Skin epidermis (tissue), 12 donors: ENCODE results near the gene CFAP97.
A peak's percentile ranks its signal among the peaks of the same experiment; 100 is the strongest.
"Not testable (repeated sequence)": the region's sequence is repeated elsewhere in the genome, so short reads cannot be mapped to it uniquely, and the experiment has no call there.

Source experiments
- H3K27ac ChIP-seq, 21 experiments: fragments of 200-600 bp; sonication (generic) in 11 of 21; one replicate each; pipeline ENCODE4 v1.5.0; 2020; ENCODE audit warnings: mild to moderate bottlenecking in 3 of 21, inconsistent platforms in 2 of 21, moderate library complexity in 2 of 21
- H3K4me3 ChIP-seq, 7 experiments: fragments of 200-600 bp; sonication (generic) in 2 of 7; one replicate each; pipeline ENCODE4 v1.5.0; 2020; ENCODE audit warnings: inconsistent platforms in 2 of 7, mild to moderate bottlenecking in 2 of 7, moderate library complexity in 1 of 7

The CFAP97 gene

DNA sequence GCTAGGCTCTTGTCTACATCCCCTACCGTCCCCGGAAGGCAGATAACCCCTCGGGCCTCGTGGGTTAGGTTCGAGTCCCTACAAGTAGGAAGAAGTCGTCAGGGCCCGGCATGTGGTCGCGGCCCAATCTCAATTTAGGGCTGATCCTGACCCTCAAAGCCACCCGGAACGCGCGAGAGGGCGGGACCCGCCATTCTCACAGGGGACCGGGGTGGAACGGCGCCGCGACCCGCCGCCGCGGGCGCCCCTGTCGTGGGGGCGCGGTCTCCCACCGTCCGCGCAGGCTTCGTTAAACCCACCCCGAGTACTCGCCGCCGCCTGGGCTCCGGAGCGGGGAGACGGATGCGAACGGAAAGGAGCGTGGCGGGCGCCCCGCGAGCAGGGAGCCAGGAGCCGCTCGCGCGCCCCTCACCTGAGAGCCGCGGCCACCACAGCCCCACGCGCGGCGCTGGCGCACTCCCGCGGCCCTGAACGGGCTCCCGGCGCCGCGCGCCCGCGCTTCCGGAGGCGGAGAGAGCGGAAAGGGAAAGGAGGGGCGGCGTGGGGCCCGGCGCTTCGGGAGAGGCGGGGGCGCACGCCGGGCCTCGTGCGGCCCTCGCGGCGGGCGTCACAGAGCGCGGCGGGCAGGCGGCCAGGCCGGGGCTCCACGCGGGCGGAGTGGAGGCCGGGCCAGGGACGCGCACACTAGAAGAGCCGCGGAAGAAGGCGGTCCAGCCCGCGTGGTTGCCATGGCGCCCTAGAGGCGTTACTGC is at the start of gene CFAP97:
Gene CFAP97 (minus strand): TSS at position 515 of the 752 bp plus-strand sequence. CDS start 12,804 bp downstream, outside the sequence.
- peak within 1 kb of the TSS; percentile 62 to 96 (median 71) for H3K4me3 ChIP-seq
- H3K27ac ChIP-seq = peak within 1 kb of the TSS; percentile 65 to 99 (median 95)

DNA sequence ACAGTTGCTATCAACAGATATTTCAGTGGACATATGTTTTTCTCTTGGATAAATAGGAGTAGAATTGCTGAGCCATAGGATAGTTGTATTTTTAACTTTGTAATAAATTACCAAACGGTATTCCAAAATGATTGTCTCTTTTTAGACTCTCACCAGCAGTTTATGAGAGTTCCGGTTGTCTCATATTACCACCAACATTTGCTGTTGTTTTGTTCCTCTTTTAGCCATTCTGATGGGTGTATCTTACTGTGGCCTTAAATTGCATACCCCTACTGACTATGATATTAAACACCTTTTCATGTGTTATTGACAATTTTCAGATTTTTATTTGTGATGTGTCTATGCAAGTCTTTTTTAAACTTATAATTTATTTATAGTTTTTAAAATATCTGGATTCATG is 45.3 kb upstream of the CFAP97 start:
- Histone ChIP-seq H3K4me3 (no peak overlapping the region), H3K27ac (no peak overlapping the region)

DNA sequence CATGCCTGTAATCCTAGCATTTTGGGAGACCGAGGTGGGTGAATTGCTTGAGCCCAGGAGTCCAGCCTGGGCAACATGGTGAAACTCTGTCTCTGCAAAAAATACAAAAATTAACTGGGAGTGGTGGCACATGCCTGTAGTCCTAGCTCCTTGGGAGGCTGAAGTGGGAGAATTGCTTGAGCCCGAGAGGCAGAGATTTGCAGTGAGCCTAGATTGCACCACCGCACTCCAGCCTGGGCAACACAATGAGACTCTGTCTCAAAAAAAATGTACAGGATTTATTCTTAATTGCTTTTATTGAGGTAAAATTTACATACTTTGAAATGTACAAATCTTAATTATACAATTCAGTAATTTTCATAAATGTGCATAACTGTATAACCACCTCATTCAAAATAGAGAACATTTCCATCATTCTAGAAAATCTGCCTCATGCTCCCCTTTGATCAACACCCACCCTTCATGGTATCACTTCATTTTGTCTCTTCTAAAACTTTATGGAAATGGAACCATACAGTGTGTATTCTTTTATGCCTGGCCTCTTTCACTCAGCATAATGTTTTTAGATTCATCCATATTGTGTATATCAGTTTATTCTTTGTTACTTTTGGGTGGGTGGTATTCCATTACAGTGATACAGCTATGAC is 44.7 kb upstream of the CFAP97 start:
- H3K27ac ChIP-seq = no peak overlapping the region
- no peak overlapping the region for H3K4me3 ChIP-seq

DNA sequence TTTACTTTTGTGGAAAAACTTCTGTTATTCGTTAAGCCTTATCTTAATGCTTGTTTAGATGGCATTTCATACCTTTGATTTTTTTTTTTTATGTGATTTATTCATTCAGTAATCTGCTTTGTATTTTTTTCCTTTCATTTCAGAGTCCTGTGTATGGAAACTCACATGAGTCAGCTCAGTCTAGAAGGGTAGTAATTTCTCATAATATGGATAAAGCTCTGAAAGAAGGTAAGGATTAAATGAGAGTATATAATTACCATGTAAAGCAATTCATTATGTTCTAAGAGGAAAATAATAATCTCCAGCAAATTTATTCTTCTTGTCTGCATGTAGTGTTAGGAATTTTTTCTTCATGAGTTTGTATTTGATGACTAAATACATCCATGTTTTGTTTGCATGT is 43.4 kb upstream of the CFAP97 start:
- no peak overlapping the region for H3K4me3 ChIP-seq

DNA sequence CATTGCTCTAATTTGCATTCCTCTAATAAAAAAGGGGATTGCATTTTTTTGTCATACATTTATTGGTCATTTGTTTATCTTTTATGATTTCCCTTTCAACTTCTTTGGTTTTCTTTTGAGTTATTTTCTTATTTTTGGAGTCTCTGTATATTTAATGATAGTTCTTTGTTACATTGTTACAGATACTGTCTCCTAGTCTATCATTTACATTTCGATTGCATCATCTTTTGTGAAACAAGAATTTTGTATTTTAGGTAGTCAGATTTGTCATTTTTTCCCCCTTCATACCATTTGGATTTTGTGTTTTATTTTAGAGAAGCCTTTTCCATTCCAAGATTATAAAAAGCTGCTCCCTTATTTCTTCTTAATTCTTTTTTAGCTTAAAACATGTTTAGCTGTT is 42.7 kb upstream of the CFAP97 start:
- Histone ChIP-seq H3K4me3 (no peak overlapping the region), H3K27ac (no peak overlapping the region)

More for the DNA sequence above, 43.4 kb upstream of the CFAP97 start:
- H3K27ac ChIP-seq = no peak overlapping the region

DNA sequence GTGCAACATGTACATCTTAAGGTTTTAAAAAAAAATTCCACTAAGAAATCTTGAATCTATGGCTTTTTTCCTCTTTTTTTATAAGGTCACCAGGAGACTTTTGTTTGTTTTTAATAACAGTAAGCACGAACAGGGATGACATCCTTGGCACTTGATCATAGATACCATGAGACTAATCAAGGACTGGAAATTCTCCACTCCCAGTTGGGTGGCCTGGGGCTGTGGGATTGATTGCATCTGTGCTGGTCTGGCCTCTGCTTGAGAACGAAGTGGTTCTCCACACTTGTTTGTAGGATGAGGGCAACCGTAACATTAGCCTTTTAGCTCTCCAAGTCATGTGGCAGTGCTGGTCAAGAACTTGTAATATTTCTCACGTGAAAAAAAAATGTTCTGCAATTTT is 41.0 kb upstream of the CFAP97 start:
- Histone ChIP-seq H3K27ac (no peak overlapping the region), H3K4me3 (no peak overlapping the region)

DNA sequence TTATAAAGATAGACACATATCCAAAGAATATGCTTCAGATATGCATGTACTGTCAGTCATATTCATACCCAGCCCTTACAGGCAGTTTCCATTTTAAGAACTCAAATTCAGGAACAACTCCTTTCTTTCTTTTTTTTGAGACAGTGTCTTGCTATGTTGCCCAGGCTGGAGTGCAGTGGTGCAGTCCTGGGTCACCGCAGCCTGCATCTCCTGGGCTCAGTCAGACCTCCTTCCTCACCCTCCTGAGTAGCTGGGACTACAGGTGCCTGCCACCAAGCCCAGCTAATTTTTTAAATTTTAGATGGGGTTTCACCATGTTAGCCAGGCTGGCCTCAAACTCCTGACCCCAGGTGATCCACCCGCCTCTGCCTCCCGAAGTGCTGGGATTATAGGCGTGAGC is 40.1 kb upstream of the CFAP97 start:
- no peak overlapping the region for H3K4me3 ChIP-seq
- peak overlapping the region in 1 of 21 experiments; percentile 18 for H3K27ac ChIP-seq

DNA sequence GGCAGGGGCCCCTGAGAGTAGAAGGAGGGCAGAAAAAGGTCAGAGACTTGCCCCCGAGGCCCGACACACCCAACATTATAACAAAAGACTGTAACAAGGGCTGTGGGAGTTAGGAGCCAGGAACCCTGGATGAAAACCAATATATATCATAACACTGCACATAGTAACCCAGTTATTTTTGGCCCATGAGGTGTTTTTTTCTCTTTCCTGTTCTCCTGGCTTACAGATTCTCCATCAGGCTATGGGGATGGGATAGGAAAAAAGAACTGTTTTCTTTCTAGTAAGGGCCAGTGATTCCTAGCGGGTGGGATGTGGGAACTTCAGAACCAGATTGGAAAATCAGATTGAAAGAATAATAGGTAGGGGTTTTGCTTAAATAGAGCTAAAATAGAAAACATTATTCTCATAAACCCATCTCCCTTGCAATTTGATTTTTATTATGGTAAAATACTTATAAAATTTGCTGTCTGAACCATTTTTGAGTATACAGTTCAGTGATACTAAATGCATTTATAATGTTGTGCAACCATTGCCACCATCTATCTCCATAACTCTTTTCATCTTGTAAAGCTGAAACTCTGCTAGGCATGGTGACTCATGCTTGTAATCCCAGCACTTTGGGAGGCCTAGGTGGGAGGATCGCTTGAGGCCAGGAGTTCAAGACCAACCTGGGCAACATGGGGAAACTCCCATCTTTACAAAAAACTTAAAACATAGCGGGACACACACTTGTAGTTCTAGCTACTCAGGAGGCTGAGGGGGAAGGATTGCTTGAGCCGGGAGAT is 39.1 kb upstream of the CFAP97 start:
- H3K27ac ChIP-seq = no peak overlapping the region
- no peak overlapping the region for H3K4me3 ChIP-seq

DNA sequence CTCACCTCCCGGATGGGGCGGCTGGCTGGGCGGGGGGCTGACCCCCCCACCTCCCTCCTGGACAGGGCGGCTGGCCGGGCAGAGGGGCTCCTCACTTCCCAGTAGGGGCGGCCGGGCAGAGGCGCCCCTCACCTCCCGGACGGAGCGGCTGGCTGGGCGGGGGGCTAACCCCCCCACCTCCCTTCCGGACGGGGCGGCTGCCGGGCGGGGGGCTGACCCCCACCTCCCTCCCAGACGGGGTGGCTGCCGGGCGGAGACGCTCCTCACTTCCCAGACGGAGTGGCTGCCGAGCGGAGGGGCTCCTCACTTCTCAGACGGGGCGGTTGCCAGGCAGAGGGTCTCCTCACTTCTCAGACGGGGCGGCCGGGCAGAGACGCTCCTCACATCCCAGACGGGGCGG is 36.7 kb upstream of the CFAP97 start:
- H3K4me3 ChIP-seq, H3K27ac ChIP-seq: not testable (repeated sequence)

DNA sequence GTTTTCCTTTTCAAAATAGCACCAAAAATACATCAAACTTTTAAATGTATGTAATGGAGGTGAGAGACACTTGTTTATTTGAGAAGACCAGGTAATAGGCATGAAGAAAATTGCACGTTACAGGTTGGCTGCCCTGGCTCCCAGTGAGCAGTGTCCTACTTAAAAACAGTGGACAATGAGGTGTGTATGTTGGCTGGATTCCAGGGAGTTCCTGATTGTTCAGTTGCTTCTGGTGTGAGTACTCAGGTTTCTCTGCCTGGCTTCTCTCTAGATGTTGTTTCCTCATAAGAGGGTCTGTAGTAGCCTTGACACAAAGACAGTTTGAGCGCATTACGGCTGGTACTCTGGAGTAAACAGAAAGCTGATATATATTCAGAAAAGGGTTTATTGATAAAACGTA is 35.0 kb upstream of the CFAP97 start:
- no peak overlapping the region for H3K27ac ChIP-seq
- H3K4me3 ChIP-seq = no peak overlapping the region

DNA sequence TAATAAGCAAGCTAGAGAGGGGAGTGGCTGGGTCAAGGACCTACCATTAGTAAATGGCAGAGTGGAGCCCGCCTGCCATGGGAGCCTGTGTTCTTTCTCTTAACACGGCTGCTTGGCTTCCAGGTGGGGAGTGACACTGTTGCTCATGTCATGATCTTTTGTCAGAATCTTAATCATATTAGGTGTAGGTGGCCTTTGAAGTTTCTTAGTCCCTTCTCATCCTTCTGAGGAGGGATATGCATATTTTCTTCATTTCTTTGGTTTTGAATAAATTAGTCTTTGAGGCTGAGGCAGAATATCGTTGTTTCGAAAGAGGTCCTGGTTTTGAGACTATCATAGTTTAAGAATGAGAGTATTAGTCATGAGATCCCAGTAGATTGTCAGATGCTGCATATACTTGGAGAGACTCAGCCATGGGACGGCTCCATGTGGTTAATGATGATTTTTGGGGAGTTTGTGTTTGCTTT is 34.4 kb upstream of the CFAP97 start:
- Histone ChIP-seq H3K27ac (peak overlapping the region in 1 of 21 experiments; percentile 33), H3K4me3 (no peak overlapping the region)

DNA sequence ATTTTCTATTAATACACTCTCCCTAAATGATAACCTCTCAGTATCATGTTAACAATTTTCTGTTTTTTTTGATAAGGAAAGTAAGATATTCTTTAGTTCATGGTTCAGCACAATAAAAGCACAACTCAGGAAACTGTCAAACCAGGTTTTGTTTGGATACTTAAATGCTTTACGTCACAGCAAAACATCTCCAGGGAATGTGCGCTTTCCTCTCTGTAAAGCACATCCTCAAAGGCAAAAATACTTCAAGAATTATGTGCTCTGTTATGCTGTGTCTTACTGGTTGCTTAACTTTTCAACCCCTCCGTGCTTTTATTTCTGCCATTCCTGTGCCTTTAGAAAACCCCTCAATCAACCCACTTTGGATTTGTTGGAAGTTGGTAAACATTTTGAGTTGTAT is 33.4 kb upstream of the CFAP97 start:
- Histone ChIP-seq H3K27ac (peak overlapping the region in 2 of 21 experiments; percentile 33 to 60), H3K4me3 (no peak overlapping the region)

DNA sequence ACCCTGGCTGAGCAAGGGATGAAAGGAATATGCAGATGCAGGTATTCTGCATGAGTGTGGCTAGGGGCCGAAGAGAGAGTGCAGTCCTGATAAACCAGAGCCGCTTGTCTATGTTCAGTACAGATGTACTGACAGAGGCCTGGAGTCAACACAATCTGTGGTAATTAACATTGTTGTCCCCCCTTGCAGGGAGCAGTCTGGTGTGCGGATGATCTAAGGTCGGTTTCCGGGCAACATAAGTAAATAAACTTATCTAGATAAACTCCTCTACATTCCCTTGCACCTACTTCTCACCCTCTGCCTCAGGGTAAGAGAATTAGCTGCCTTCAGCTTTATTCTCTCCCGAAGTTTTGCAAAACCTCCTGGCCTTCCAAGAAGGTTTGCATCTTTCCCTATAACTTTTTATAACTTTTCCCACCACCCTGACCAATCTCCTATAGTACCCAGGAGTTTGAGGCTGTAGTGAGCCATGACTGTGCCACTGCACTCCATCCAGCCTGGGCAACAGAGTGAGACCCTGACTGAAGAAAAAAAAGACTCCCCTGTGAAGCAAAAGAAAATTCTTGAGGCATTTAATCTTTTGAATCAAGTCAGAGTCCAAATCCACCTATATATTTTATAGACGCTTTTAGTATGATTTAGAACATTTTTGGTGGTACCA is 32.2 kb upstream of the CFAP97 start:
- Histone ChIP-seq H3K27ac (no peak overlapping the region), H3K4me3 (no peak overlapping the region)

DNA sequence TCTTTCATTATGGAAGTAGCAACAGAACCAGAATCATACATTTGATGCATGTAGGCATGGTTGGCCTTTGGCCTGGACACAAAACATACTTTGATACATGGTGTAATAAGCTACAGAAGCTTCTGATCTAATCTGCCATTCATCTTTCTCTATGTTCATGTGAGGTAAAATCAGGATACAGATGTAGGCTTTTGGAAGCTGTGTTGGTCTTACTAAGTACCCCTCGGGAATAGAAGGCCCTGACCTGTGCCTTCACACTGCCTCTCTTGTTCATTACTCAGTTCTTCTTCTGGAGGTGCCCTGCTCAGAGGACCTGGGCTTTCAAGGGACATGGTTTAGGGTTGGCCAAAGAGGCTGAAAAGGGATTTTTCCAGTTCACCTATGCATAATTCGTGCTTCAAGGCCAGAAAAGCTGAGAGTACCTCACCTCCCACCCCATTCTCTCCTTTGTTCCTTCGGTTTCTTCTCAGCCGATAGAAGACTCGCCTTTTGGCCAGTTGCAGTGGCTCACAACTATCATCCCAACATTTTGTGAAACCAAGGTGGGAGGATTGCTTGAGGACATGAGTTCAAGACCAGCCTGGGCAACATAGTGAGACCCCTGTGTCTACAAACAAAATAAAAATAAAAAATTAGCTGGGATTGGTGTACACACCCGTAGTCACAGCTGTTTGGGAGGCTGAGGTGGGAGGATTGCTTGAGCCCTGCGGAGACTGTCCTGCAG is 31.5 kb upstream of the CFAP97 start:
- Histone ChIP-seq H3K4me3 (no peak overlapping the region), H3K27ac (no peak overlapping the region)

DNA sequence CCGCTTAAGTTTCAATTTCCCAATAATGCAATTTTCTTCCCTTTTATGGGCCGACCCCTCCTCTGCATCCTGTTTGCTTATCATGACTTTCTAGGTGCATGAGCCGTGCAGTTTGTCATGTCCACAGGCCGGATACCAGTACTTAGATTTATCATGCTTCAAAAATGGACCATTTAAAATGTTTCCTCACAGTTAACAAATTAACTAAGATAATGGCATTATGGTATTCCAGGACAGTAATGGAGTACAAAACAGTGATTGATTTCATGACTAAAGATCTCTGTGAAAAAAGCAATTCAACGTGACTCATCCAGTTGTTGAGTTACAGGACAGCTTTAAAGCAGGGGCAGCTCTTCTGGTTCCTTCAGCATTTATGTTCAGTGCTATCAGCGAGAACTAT is 28.6 kb upstream of the CFAP97 start:
- H3K4me3 ChIP-seq = no peak overlapping the region
- H3K27ac ChIP-seq = no peak overlapping the region

DNA sequence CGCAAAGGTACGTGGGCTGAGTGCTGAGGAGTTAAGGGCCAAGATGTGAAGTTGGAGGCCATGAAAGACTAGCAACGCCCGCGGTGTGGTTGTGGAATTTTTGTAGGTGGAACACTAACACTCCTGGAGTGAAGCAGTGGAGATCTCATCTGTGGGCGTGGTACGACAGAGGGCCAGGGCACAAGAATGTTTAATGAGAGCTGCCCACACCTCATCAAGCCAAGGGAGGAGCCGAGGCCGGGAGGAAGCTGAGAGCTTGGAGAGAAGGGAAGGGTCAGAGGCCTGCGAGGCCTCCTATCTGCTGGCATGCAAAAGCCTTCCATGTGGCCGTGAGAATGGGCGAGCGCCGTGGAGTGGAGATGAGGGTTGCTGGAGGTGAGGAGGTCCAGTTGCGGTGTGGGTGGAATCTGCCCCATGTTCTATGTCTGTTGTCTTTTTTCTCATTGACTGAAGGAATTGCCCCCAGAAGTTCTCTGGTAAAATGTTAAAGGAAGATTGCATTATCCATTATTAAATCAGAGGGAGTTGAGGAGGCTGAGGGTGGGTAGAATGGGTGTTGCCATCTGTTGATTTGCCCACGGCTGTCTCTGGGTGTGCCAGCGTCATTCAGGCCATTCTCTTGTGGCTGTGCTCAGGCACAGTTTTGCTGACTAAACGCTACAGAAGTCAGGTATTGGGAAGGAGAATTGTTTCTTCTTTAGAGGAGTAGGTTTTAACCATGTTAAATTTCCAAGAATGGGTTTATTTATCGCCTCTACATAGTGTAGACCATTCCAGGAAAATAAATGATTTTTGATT is 25.4 kb upstream of the CFAP97 start:
- Histone ChIP-seq H3K27ac (no peak overlapping the region), H3K4me3 (no peak overlapping the region)

DNA sequence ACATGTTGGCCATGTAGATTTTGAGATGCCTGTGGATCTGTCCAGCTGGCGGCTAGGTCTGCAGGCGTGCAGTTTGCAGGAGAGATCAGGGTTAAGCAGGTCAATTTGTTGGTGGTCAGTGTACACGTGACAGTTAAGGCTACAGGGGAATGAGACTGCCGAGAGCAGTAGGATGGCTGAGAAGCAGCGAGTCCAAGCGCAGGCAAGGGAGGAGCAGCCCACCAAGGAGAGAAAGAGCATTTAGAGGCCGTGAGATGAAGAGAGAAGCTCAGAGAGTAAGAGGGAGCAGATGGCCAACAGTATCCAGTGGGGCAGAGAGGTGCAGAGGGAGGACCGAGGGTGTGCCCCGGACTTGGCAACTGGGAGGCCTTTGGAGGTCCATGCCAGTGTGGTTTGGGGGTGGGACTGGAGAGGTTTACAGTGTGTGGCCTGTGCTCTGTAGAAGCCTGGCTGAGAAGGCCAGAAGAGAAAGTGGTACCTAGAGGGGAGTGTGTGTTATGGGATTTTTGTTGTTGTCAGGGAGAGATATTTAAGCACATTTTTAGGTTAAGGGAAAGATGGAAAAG is 24.0 kb upstream of the CFAP97 start:
- H3K27ac ChIP-seq = no peak overlapping the region
- H3K4me3 ChIP-seq = no peak overlapping the region

DNA sequence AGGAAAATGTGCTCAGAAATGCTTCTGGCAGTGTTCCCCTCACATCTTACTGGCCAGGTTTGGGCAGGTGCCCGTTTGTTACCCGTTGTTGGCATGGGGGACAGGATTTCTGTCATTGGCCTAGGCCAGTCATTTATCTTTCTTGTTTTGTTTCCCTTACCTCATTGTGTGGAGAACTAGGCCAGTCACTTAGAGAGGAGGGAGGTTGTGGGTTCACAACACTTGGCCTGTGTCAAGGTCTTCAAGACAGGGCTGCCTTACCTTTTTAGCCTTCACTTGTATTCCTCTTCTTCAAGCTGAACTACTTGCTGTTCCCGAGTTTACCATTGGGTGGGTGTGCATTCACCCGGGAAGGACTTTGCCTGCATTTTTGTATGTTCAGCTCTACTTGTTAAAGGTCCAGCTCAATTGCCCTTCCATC is 23.3 kb upstream of the CFAP97 start:
- no peak overlapping the region for H3K27ac ChIP-seq
- H3K4me3 ChIP-seq = no peak overlapping the region
